Right atrium auricular region (tissue), 2 donors: ENCODE data around the gene KCNS3. TPM values are rescaled to one million over a fixed set of nuclear protein-coding genes. Genes with fewer than 3 reads are reported as not detected.

ENCODE experiments used
- DNase-seq: peaks from one replicate; pipeline ENCODE4 v3.0.0-alpha.2; 2019; ENCODE audit warnings: low spot score
- H3K27ac ChIP-seq, 2 donors: fragments of 200-600 bp; sonication (generic); 1 replicate in 1 of 2; 2 replicates in 1 of 2; pipeline ENCODE4 v1.5.1; 2016 to 2019
- H3K27me3 ChIP-seq, 2 donors: fragments of 200-600 bp; sonication (generic); one replicate each; pipeline versions ENCODE4 v1.5.1 to v1.6.0; 2017 to 2019
- H3K36me3 ChIP-seq: fragments of 200-600 bp; sonication (generic); one replicate; pipeline ENCODE4 v1.5.1; 2016
- H3K4me1 ChIP-seq, 2 donors: fragments of 200-600 bp; sonication (generic); one replicate each; pipeline versions ENCODE4 v1.5.1 to v1.6.0; 2017 to 2019
- H3K4me3 ChIP-seq, 2 donors: fragments of 200-600 bp; sonication (generic); 1 replicate in 1 of 2; 2 replicates in 1 of 2; pipeline ENCODE4 v1.5.1; 2017 to 2019; ENCODE audit warnings: mild to moderate bottlenecking in 1 of 2, moderate library complexity in 1 of 2
- H3K9me3 ChIP-seq, 2 donors: fragments of 200-600 bp; sonication (generic); one replicate each; pipeline ENCODE4 v1.5.1; 2019
- CTCF ChIP-seq, 2 donors: fragments of 200-600 bp; sonication (generic); IDR thresholded peaks; one replicate each; pipeline ENCODE4 v1.5.1; 2019; ENCODE audit warnings: antibody characterized with exemption in 2 of 2
- total RNA-seq, 2 donors: library from RNA; depleted of rRNA; stranded (reverse); fragments of >200 nt; gene quantifications; one replicate each; pipeline ENCODE4 v1.1.0, GENCODE V29; 2016

The KCNS3 gene
- total RNA-seq, 2 donors from 2014 or later = 3.7 to 13.7 TPM

GRCh38 chr2:17981936-17982335, 103.5 kb downstream of the KCNS3 start:
- no peak for DNase-seq
- no peak overlapping the region for H3K4me3 ChIP-seq
- no peaks in the 10 kb centered on the region for H3K36me3 ChIP-seq
- no peak overlapping the region for H3K27ac ChIP-seq
- H3K9me3 ChIP-seq = no peaks in the 10 kb centered on the region
- no peak for TF ChIP-seq CTCF (IDR thresholded peaks at IDR 0.05)
- H3K27me3 ChIP-seq = no peaks in the 10 kb centered on the region
- H3K4me1 ChIP-seq = peaks cover 0 to 3% of the 10 kb centered on the region in 2 donors

Other genes starting within 250 kb of the KCNS3 start
- 10 to 100 TPM in 1 of 2 donors, 1 to 10 TPM in 1; 6.1 to 12.2 TPM for gene SMC6, start 124.9 kb upstream of the KCNS3 start, total RNA-seq
- 1 to 10 TPM; 1.2 to 2.3 TPM for gene GEN1, start 124.5 kb upstream of the KCNS3 start, total RNA-seq
- not detected for gene MSGN1, start 62.2 kb upstream of the KCNS3 start, total RNA-seq